Stimulated activated CD8-positive, alpha-beta memory T cell treated with anti-CD3 and anti-CD28 coated beads, Interleukin-7, amount 100 ng/mL, for 4 hours (primary cell): ENCODE measurements around the gene ADAMTS14.

Source experiments
- DNase-seq, 2 donors: peaks; one replicate each; pipeline ENCODE4 v3.0.0-alpha.2; 2020; ENCODE audit warnings: low read depth in 2 of 2

ADAMTS14 gene

DNA sequence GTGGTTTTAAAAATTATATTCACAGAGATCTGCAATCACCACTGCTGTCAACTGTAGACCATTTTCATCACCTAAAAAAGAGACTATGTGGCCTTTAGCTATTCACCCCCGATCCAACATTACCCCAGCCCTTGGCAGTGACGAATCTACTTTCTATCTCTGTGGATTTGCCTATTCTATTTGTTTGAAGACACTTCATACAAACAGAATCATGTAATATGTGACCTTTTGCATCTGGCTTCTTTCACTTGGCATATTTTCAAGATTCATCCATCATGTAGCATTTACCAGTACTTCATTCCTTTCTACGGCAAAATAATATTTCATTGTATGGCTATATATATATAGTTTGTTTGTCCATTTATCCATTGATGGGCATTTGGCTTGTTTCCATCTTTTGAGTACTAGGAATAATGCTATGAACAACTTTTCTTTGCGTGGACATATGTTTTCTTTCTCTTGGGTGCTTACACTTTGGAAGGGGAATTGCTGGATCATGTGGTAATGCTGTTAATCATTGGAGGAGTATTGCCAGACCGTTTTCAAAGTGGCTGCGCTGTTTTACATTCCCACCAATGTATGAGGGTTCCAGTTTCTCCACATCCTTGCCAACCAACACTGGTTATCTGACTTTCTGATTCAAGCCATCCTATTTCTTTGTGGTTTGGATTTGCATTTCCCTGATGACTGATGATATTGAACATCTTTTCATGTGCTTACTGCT, 22.3 kb downstream of the ADAMTS14 start:
- DNase-seq, result no peak

DNA sequence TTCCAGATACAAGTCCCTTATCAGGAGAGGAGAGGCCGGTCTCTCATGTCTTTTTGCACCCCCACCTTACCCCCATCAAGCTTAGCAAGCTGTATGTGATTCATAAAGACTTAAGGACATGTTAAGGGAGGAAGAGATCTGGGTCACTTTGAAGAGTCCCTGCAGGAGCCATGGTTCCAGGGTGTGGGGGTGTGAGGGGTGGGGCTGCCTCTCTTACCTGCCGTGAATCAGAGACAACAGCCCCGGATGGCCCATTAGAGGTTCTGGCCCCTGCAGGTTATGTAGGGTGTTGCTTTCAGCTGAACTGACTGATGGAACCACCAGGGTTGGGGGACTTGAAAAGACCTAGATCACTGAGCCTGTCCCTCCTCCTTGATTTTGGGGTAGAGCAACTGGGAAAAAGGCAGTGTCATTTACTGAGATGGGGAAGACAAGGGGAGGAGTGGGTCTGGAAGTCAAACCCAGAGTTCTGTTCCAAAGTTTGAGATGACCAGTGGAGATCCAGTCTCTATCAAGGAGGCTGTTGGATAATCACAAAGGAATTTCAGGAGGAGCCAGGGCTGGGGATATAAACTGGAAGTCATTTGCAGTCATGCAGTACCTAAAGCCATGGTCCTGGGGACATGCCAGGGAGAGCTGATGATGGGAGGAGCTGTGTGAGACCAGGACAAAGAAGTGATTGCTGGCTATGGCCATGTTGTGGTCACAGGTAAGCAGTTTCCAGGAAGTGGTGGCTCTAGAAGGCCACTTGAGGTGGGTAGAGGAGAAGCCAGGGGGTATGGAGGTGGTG, 23.1 kb downstream of the ADAMTS14 start:
- DNase-seq, result no peak

DNA sequence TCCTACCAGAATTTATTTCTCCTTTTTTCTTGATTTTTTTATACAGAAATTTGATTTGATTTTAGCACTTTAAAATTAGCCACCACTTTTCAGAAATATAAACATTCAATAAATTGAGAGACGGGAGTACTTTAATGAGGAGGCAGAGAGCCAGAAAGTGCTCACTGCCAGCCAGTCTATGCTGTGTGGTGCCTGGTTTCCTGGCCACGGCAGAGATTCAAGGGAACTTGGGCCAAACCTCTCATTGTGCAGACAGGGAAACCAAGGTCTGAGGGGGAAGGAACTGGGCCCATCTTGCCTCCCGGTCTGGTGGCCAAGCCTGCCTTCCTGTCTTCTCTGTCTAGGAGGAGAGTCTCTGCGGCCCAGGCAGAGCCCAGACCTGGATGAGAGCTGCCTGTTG, 25.9 kb downstream of the ADAMTS14 start:
- no peak for DNase-seq

DNA sequence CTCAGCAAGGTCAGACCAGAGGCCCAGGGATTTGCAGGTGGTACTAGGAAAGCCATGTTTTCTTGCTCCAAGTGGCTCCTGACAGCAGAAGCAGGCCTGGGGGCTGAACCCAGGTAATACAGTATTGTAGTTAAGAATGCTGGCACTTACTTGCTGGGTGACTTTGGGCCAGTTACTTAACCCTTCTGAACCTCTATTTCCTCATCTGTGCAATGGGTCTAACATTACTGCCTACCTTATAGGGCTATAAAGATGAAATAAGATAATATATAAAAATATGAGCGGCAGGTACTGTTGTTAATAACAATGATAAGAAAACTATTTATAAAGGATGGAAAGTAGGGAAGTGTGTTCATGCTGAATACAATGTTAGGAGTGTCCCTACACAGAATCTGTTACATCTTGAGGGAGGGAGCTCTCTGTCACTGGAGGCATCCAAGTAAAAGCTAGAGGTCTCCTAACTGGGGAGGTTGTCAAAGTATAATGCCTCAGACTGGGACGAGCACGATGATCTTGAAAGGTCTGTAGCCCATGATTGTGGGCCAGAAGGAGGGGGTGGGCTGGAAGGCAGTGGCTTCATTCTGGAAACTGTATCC, 26.9 kb downstream of the ADAMTS14 start:
- no peak for DNase-seq

DNA sequence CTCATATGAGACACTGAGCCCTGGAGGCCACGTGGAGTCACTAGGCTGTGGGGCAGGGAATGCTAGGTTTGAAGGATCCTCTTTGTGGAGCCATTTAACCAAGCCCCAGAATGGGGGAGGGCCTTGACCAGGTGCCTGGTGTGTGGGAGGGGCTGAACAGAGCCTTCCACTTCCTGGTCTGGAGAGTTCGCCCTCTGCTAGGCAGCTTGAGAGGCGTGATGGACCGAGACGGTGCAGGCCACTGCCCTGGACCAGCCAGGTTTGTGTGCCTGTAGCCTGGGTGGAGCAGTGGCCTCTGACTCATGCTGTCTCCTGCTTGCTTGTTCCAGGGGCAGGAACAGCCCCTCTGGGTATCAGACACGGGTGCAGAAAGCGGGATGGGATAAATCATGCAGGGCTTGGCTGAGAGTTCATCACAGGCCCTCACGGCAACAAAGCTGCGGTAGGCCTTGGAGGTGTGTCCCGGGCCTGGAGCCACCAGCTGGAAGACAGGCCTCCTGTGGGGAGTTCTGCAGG, 27.4 kb downstream of the ADAMTS14 start:
- no peak for DNase-seq

DNA sequence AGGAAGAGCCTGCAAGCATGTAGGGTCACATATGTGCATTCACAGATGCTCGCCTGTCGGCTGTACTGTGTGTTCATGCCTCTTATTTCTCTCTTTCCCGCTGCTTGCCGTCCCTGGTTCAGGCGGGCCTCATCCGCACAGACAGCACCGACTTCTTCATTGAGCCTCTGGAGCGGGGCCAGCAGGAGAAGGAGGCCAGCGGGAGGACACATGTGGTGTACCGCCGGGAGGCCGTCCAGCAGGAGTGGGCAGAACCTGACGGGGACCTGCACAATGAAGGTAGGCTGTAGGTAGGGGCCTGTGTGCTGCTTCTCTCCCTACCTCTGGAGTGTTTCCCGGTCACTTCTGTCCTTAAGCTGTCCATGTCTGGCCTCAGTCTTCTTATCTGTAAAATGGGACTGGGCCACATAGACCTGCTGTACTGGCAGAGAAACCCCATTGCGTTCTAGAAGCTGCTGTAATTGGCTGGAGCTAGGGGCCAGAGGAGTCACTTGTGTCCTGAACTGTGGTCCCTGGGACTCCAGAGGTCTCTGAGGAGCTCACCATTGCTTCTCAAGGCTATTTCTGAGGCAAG, 30.0 kb downstream of the ADAMTS14 start:
- no peak for DNase-seq

DNA sequence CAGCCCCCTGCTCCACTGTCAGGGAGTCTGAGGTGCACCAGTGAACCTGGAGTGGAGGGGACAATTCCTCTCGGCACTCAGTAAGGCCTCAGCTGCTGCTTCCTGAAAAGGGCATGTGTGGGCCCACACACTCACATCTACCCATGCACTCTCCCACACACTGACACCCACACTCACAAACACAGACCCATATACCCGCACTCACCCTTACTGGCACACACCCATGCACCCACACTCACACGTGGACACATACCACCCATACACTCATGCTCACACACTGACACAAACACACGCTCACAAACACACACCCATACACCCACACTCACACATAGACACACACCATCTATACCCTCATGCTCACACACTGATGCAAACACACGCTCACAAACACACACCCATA, 31.9 kb downstream of the ADAMTS14 start:
- DNase-seq, result no peak

DNA sequence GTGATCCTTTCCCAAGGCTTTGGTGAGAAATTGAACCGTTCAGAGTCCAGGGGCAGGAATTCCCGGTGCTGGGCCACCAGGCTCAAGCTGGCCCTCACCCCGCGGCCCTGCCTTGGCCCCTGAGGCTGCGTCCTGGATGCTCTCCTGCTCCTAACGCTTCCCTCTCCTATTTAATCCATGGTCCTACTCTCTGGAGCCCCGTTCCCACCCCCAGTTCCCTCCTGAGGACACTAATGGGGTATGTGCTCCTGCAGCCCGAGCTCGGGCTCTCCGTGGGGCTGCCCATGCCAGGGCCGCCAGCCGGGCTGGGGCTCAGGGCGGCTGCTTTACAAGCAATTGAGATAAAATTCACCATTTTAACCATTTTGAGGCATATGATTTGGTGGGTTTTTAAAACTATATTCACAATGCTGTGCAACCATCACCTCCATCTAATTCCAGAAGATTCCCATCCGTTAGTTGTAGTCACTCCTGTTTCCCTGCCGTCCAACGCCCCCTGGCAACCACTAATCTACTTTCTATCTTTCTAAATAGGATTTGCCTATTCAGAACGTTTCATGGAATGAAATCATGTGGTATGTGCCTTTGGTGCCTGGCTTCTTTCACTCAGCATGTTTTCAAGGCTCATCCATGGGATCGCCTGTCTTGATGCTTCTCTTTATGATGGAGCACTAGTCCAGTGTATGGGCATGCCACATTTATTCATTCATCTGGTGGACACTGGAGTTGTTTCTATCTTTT, 33.0 kb downstream of the ADAMTS14 start:
- no peak for DNase-seq

DNA sequence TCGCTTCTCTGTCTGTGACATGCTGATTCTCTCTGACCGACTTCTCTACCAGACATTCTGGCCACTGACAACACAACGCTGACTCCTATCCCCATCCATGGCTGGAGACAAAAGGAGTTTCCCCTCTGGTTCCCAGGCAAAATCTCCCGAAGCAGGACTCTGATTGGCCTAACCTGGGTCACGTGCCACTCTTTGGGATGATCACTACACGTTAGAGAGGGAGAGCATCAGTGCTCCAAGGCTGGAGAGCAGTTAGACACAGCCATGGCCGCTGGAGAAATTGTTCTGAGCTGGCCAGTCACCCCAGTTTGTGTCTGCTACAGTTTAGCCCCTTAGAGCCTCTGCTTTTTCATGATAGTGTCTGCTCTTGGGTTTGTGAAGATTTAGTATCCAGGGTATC, 38.9 kb downstream of the ADAMTS14 start:
- DNase-seq, result no peak

DNA sequence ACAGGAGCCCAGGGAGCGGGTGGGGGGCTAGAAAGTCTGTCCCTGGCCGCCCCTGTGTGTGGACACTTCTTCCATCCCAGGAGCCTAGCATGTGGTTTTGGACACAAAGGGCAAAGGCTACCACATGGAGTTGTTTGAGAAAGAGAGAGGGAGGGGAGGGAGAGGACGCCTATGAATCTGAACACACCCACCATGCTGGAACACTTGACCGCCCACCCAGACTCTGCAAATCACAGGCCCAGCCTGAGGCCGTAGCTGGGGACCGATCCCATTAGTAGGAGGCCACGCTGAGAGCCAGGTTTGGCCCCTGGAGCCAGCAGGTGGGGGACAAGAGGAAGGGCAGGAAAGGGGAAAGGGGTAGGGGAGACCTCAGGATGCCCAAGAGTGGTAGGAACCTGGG, 39.6 kb downstream of the ADAMTS14 start:
- no peak for DNase-seq

DNA sequence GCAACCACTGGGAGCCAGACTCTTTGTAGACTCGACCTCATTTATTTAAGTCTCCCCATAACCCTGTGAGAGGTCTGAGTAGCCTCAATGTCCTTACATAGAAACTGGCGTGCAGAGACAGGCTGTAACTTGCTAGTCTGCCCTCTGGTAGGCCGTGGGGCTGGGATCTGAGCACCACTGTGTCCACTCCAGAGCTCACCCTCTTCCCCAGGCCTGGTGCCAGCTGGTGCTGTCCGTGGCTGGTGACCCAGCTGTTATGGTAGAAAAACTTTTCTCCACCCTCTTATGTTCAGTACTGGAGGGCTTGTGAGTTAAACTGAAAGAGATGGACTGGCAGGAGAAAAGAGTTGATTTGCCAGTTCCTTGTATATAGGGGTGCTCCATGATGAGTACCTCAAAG, 41.9 kb downstream of the ADAMTS14 start:
- DNase-seq, result no peak

DNA sequence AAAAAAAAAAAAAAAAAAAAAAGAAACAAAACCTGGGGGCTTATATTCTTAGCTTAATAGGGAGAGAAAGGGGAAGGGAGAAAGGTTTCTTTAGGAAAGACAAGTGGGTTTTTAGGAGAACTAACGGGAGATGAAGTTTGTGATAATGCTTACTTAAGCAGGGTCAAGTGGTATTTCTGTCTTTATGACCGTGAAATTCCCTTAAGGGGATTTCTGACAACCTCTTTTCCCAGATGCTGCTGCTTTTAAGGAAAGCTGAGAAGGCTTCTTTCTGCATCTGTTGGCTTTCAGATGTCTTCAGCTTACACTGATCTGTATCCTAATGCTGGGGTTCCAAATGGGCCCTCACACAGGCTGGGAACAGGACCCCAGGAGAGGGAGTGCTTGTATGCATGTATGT, 42.6 kb downstream of the ADAMTS14 start:
- DNase-seq, result no peak

DNA sequence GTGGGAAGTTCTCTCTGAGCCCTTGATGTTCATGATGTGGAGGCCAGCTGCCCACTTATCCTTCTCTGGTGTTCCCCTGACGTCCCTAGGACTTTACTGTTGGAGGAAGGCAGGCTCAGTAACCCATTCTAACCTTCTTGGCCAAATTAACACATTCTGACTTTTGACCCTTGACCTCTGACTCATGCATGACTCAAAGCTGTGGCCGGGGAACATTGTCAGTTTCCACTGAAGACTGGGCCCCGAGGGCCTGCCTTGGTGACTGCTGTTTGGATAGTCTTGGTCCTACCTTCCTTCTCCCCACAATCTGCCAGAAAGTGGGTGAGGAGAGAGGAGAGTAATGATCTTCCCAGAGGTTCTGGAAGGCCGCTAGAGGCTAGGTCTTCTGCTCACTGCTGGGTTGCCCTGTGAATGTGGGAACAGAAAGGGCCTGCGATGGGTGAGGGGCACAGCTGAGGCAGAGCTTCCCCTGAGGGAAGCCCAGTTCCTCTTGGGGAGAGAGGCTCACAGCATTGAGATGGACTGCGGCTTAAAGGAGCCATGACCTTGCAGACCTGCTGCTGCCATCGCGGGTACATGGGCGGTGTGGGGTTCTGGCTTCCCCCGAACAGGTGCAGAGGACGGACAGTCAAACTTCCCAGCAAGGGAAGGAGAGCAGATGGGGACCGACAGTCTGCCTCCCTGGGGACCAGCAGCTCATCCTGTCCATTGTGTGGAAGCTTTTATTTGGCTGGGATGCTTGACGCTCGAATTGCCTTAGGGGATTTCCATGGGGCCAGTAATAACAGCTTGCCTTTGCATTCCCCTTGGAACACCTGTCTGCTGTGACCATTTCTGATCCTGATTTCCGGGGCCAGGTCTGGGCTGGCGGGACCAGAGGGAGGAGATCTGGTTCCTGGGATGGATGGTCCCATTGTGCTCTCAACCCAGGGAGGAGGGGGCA, 43.8 kb downstream of the ADAMTS14 start:
- no peak for DNase-seq

DNA sequence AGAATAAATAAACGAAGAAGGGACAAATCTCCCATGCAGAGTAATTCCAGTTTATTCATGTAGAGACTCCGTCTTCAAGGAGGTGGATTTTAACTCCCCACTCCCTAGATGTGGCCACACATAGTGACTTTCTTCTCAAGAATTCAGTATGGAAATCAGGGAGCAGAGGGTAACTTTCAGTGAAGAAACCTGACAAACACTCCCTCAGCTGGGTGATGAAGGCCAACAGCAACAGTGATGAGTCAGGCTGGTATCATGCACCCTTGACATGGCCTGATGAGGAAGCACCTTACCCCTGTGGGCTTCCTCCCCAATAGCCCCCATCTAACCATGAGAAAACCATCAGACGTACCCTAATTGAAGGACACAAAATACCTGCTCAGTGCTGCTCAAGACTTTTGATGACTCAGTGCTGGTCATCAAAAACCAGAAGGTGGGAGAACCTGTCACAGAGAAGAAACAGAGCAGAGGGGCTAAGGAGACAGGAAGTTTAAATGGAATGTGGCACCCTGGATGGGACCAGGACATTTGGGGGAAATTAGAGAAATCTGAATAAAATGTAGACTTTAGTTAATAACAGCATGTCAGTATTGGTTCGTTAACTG, 50.6 kb downstream of the ADAMTS14 start:
- DNase-seq, result no peak

DNA sequence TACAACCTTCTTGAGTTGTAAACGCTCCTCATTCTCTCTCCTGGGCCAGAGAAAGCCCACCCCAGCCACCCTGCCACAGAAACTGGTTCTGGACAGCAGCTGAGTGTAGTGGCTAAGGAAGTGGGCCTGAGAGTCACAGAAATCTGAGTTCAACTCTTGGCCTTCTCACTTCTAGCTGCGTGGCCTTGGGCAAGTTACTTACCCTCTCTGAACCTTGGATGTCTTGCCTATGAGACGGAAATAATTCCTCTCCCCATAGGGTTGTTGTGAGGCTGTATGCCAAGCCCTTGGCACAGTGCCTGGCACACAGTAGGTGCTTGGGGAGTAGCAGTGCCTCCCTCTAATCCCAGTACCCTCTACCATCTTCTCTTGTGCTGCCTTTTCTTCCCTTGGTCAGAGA, 51.5 kb downstream of the ADAMTS14 start:
- no peak for DNase-seq

DNA sequence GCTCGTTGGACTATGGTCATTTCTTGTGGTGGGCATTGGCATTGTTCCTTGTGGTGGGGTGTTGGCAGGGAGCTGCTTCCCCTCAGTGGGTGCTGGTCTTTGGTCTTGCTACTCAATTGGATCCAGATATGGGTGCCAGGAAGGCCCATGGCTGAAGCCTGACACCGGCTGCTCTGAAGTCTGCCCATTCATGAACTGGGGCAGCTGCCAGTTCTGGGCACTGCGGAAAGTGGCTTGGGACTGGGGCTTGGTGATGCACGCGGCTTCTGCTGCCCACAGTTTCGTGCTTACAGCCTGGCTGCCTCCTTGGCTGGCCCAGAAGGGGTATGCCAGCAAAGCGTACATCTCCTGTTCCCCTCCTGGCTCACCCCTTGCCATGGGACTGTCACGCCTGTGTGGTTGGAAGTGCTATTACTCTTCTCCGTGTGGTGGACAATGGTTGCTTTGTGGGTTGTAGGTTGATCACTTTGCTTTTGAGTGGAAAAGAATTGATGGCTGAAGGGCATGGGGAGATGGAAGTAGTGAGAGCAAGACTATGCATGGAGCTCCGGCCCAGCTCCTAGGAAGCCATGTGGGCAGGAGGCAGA, 54.7 kb downstream of the ADAMTS14 start:
- DNase-seq, result no peak

DNA sequence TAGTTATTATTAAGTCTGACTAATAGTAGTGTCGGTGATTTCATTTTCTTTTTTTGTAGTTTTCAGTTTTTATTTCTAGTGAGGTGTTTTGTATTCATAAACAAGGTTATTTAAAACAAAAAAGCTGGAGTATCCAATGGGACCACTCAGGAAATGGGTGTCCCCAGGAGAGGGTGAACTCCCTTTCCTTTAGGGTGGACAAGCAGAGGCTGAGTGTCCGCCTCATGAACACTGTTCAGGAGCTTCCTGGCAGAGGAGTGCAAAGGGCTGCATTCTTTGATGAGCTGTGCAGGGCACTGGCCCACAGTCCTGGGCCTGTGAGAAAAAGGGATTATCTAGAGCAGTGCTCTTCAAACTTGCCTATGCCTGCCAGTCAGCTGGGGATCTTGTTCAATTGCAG, 56.0 kb downstream of the ADAMTS14 start:
- no peak for DNase-seq

DNA sequence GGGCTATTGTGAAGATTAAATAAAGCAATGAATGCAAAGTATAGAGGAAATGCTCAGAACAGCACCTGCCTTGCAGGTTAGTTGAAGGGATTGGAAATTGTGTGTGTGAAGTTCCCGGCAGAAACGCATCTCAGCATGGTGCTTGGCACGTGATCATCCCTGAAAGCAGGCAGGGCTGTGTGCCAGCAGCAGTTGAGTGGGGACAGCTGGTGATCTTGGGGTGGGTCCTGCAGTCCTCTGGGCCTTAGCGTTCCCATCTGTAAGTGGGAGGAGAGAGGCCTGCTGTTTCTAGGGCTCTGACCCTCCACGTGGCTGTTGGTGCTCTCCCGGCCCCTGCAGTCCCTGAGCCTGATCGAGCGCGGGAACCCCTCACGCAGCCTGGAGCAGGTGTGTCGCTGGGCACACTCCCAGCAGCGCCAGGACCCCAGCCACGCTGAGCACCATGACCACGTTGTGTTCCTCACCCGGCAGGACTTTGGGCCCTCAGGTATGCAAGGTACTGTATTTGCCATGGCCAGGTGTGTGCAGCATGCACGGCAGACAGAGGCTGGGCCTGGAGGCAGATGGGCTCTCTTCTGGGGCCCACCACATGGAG, 57.6 kb downstream of the ADAMTS14 start:
- DNase-seq, result no peak

DNA sequence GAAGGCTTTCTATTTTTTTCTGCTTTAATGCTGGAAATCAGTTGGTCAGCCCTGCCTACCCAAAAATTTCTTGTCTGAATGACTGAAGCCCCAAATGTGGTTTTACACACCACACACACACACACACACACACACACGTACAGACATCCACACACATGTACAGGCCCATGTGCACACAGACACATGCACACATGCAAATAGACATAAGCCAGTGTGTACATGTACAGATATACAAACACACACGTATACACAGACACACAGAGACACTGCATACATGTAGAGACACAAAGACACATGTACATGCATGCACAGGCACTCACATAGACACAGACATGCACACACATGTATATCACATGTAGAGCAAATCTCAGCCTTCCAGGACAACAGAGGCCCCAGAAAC, 58.6 kb downstream of the ADAMTS14 start:
- no peak for DNase-seq
